BJ (cell line): ENCODE measurements around the gene RAB11B. TPM values are rescaled to one million over a fixed set of nuclear protein-coding genes. Genes with fewer than 3 reads are reported as not detected.
"Not testable (repeated sequence)": the region's sequence is repeated elsewhere in the genome, so short reads cannot be mapped to it uniquely, and the experiment has no call there.

Experiments used
- CTCF ChIA-PET: fragments of 350-600 bp; formaldehyde crosslinking; extraction: SDS; loops from one replicate; lab custom pipeline; 2021; ENCODE audit warnings: antibody characterized with exemption, inconsistent platforms; lab: Yijun Ruan, JAX
- POLR2A ChIA-PET: fragments of 300-600 bp; sonication (Branson Sonifier 250); formaldehyde crosslinking; extraction: SDS; loops from one replicate; lab custom pipeline; 2021; ENCODE audit warnings: antibody characterized with exemption; lab: Charles Lee
- DNase-seq: peaks from one replicate; pipeline ENCODE4 v3.0.0-alpha.2; 2011; ENCODE audit warnings: low read depth
- H3K27me3 ChIP-seq: 2 replicates; pipeline ENCODE4 v1.6.0; 2011; ENCODE audit warnings: low read length; ENCODE audit not compliant: control insufficient read depth, insufficient read depth
- H3K36me3 ChIP-seq: 2 replicates; pipeline ENCODE4 v1.5.1; 2011; ENCODE audit warnings: low read length; ENCODE audit not compliant: control insufficient read depth, insufficient read depth
- H3K4me3 ChIP-seq: 2 replicates; pipeline ENCODE4 v1.5.1; 2011; ENCODE audit warnings: low read depth, mild to moderate bottlenecking, control low read depth, low read length
- polyA minus RNA-seq: library from RNA; depleted of rRNA, polyadenylated mRNA; stranded (reverse); fragments of >200 nt; gene quantifications from 2 replicates; pipeline ENCODE4 v1.2.3, GENCODE V29; 2011; rRNA and poly(A)+ RNA removed
- polyA plus RNA-seq: library from polyadenylated mRNA; depleted of rRNA; stranded (reverse); fragments of >200 nt; gene quantifications from 2 replicates; pipeline ENCODE4 v1.2.3, GENCODE V29; 2011; rRNA removed
- TF ChIP-seq, protein P1 (sequence below): IDR thresholded peaks from 2 replicates; pipeline ENCODE4 v1.5.1; 2011; ENCODE audit warnings: low read depth, mild to moderate bottlenecking, control low read depth, inconsistent platforms, low read length, moderate library complexity; ENCODE audit not compliant: insufficient read depth

The RAB11B gene
- polyA plus RNA-seq (27.3 and 50.0 TPM in 2 replicates), polyA minus RNA-seq (20.9 and 22.2 TPM in 2 replicates)

DNA sequence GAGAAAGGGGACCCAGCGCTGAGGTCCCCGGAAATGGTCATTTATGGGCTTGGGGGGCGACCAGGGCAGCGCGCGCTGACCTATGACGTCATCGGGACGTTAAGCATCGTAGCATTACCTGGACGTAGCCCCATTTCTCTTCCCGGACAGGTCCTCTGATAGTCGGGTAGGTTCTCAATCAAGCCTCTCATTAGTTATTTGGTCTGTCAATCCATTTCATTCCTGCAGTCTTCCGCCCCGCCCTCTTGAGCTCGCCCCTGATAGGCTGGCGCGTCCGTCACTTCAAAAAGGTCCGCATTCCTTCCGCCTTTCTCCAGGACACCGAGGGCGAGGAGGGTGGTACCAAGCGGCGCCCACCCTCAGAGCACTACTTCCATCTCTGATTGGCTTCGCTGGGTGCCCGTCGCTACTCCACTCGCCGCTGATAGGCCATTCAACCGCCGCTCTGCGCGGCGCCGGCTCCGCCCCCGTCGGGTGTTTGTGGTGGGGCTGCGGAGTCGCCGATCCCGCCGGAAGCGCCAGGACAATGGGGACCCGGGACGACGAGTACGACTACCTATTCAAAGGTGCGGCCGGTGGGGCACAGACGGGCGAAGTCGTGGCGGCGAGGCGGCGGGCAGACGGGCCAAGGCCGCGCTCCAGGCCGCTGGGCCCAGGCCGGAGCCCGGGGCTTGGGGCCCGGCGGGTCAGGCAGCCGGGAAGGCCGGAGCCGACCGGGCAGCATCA is at the start of gene RAB11B:
RAB11B (plus strand) TSS at position 470 of the 726 bp plus-strand sequence; CDS start at position 527, 57 bp downstream.
- Histone ChIP-seq H3K27me3 (no peaks in the 10 kb centered on the region), H3K4me3 (peak within 1 kb of the TSS; percentile 79), H3K36me3 (no peaks in the 10 kb centered on the region; the same call in 1 of the 2 replicates)
- TF ChIP-seq, protein P1, sequence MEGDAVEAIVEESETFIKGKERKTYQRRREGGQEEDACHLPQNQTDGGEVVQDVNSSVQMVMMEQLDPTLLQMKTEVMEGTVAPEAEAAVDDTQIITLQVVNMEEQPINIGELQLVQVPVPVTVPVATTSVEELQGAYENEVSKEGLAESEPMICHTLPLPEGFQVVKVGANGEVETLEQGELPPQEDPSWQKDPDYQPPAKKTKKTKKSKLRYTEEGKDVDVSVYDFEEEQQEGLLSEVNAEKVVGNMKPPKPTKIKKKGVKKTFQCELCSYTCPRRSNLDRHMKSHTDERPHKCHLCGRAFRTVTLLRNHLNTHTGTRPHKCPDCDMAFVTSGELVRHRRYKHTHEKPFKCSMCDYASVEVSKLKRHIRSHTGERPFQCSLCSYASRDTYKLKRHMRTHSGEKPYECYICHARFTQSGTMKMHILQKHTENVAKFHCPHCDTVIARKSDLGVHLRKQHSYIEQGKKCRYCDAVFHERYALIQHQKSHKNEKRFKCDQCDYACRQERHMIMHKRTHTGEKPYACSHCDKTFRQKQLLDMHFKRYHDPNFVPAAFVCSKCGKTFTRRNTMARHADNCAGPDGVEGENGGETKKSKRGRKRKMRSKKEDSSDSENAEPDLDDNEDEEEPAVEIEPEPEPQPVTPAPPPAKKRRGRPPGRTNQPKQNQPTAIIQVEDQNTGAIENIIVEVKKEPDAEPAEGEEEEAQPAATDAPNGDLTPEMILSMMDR: no peak
- POLR2A ChIA-PET: interaction anchor here (0.7 to 1.3 kb wide), 5 partner anchors 22 to 1712 kb away, joined by 3 to 5 read pairs (median 3); partner anchors contain the start of gene ZNF414
- peak; percentile 99 for DNase-seq
- CTCF ChIA-PET: interaction anchor here (7.0 kb wide), 1 partner anchor 35 kb away, joined by 67 read pairs; no protein-coding TSS in a partner anchor

DNA sequence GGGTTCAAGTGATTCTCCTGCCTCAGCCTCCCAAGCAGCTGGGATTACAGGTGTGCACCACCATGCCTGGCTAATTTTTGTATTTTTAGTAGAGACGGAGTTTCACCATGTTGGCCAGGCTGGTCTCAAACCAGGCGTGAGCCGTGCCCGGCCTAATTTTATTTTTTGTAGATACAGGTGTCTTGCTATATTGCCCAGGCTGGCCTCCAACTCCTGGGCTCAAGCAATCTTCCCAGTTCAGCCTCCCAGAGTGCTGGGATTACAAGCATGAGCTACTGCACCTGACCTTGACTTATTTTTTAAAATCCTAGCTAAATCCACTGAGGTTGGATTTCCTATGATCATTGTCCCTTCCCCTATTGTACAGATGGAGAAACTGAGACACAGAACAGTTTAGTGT is 48.7 kb upstream of the RAB11B start:
- H3K36me3 ChIP-seq, DNase-seq, POLR2A ChIA-PET, H3K4me3 ChIP-seq: not testable (repeated sequence)
- CTCF ChIA-PET: interaction anchor here (0.7 to 1.1 kb wide), 4 partner anchors 11 to 165 kb away, joined by 3 to 6 read pairs (median 4); no protein-coding TSS in a partner anchor
- peaks cover 25% of the 10 kb centered on the region for H3K27me3 ChIP-seq

DNA sequence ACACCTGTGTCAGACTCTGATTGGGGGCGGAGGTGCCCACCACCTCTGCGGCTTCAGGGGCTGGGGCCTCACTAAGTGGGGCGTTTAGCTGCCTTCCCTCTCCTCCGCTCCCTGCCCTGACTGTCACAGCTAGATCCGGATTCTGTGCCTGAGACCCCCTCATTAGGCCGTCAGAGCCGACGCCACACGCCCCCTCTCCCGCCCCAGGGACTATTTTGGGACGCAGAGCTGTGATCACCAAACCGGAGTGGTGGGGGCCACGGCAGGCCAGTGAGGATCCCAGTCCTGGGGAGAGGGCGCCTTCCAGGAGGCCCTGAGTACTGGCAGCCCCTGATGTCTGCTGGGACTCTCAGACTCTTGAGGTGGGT is 47.9 kb upstream of the RAB11B start:
- Histone ChIP-seq H3K36me3 (no peaks in the 10 kb centered on the region), H3K4me3 (no peak overlapping the region), H3K27me3 (peaks cover 21% of the 10 kb centered on the region)
- CTCF ChIA-PET: interaction anchor here (0.7 to 4.1 kb wide), 2 partner anchors 12 to 164 kb away, joined by 3 to 19 read pairs; no protein-coding TSS in a partner anchor
- POLR2A ChIA-PET: no interaction called here
- TF ChIP-seq, protein P1: no peak
- DNase-seq: no peak

DNA sequence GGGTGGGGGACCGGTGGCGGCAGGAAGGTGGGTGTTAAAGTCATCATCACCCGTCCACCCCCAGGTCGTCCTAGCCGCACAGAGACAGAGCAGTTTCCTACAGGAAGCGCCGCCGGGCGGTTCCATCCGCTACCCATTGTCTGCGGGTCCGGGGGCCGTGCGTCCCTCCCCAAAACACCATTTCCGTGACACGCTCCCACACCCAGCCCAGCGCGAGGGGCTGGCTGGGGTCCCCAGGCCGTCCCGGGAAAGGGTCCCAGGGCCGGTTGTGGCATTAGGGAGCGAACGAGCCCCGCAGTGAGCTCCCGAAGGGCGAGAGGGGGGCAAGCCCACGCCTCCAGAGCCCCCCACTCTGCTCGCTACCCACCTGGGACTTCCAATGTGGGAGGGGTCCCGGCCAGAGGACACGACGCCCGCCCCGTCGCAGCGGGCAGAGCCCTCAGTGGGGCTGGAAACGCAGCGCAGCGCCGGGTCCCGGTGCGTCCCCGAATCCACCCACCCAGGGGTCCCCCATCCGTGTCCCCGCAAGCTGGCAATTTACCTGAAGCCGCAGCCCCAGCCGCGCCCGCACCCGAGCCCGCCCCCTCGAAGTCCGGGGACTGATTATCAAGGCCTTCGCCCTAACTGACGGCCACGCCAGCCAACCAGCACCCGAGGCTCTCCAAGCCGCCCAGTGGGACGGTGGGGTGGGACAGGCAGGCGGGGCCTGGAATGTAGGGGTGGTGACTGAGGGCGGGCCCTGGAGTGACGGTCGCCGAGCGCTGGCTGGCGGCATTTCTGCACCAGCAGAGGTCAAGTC is 47.3 kb upstream of the RAB11B start, which contains the start of gene KANK3:
KANK3 (minus strand) TSS at position 579 of the 799 bp plus-strand sequence. CDS start 5,434 bp downstream, outside the sequence.
- TF ChIP-seq, protein P1: no peak
- POLR2A ChIA-PET: no interaction called here
- Histone ChIP-seq H3K36me3 (no peaks in the 10 kb centered on the region), H3K4me3 (peak within 1 kb of the TSS; percentile 35), H3K27me3 (peaks cover 21% of the 10 kb centered on the region)
- CTCF ChIA-PET: interaction anchor here (0.6 to 4.1 kb wide), 4 partner anchors 11 to 238 kb away, joined by 3 to 19 read pairs (median 6); no protein-coding TSS in a partner anchor
- DNase-seq: no peak

DNA sequence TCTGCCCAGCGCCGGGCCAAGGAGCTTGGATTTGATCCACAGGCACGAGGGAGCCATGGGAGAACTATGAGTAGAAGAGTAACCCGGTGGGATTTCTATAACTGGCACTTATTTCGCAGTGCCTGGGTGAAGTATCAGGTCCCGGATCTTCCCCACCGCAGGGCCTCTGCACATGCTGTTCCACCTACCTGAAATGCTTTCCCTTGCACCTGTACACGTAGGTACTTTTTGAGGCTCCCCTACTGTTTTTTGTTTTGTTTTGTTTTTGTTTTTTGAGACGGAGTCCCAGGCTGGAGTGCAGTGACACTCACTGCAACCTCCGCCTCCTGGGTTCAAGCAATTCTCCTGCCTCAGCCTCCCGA is 46.7 kb upstream of the RAB11B start:
- no peak overlapping the region for H3K4me3 ChIP-seq
- TF ChIP-seq, protein P1: no peak
- peaks cover 21% of the 10 kb centered on the region for H3K27me3 ChIP-seq
- no peaks in the 10 kb centered on the region for H3K36me3 ChIP-seq
- ChIA-PET CTCF (interaction anchor here (0.6 to 4.1 kb wide), 4 partner anchors 10 to 237 kb away, joined by 3 to 19 read pairs (median 6); no protein-coding TSS in a partner anchor), POLR2A (no interaction called here)
- no peak for DNase-seq

DNA sequence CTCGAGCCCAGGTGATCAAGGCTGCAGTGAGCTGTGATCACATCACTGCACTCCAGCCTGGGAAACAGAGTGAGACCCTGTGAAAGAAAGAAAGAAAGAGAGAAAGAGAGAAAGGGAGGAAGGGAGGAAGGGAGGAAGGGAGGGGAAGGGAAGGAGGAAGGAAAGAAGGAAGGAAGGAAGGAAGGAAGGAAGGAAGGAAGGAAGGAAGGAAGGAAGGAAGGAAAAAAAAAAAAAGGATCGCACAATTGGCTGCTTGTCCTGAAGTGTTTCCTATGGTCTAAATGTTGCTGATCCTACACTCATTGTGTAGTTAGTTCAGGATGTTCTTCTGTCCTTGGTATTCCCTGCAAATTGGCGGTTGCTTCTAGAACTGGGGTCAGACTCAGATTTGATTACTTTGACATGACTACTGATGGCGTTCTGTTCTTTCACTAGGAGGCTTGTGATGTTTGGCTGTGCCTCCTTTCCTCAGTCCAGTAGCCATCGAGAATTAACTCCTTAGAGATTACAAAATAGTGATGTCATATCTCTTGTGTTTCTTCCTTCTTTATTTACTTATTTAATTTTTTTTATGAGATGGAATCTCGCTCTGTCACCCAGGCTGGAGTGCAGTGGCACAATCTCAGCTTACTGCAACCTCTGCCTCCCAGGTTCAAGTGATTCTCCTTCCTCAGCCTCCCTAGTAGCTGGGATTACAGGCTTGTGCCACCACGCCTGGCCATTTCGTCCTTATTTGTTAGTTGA is 40.4 kb upstream of the RAB11B start:
- POLR2A ChIA-PET, DNase-seq, H3K4me3 ChIP-seq, H3K27me3 ChIP-seq, H3K36me3 ChIP-seq: not testable (repeated sequence)
- CTCF ChIA-PET: interaction anchor here (0.6 to 0.8 kb wide), 2 partner anchors 10 to 145 kb away, joined by 3 read pairs; no protein-coding TSS in a partner anchor
